Liver (tissue), 9 donors: ENCODE data around the gene DRAM1. TPM values are rescaled to one million over a fixed set of nuclear protein-coding genes. Genes with fewer than 3 reads are reported as not detected.

Experiments
- DNase-seq: peaks from one replicate; pipeline ENCODE4 v3.0.0-alpha.2; 2017; ENCODE audit warnings: low spot score
- H3K27ac ChIP-seq, 2 donors: one replicate each; pipeline ENCODE4 v1.7.0; 2013; ENCODE audit warnings: inconsistent platforms in 2 of 2, low read length in 2 of 2, control low read depth in 1 of 2, low read depth in 1 of 2, mild to moderate bottlenecking in 1 of 2
- H3K27me3 ChIP-seq, 4 donors: one replicate each; pipeline versions ENCODE4 v1.6.1 to v1.7.0; 2013; ENCODE audit warnings: low read length in 3 of 4, inconsistent platforms in 1 of 4, mild to moderate bottlenecking in 1 of 4, moderate library complexity in 1 of 4; ENCODE audit not compliant: control insufficient read depth in 4 of 4, insufficient read depth in 4 of 4
- H3K36me3 ChIP-seq, 4 donors: one replicate each; pipeline versions ENCODE4 v1.6.1 to v1.7.0; 2013; ENCODE audit warnings: low read length in 3 of 4, mild to moderate bottlenecking in 3 of 4, low read depth in 1 of 4, moderate library complexity in 1 of 4; ENCODE audit not compliant: control insufficient read depth in 4 of 4, insufficient read depth in 3 of 4
- H3K4me1 ChIP-seq, 4 donors: one replicate each; pipeline versions ENCODE4 v1.6.1 to v1.7.0; 2013; ENCODE audit warnings: low read length in 3 of 4, mild to moderate bottlenecking in 3 of 4, moderate library complexity in 1 of 4; ENCODE audit not compliant: control insufficient read depth in 4 of 4, insufficient read depth in 4 of 4
- H3K4me3 ChIP-seq, 3 donors: one replicate each; pipeline versions ENCODE4 v1.6.1 to v1.7.0; 2013; ENCODE audit warnings: low read length in 3 of 3, control low read depth in 1 of 3, low read depth in 1 of 3, mild to moderate bottlenecking in 1 of 3
- H3K9ac ChIP-seq, 2 donors: one replicate each; pipeline ENCODE4 v1.7.0; 2013; ENCODE audit warnings: low read length in 2 of 2, mild to moderate bottlenecking in 2 of 2, moderate library complexity in 2 of 2, control low read depth in 1 of 2, low read depth in 1 of 2
- H3K9me3 ChIP-seq, 4 donors: one replicate each; pipeline versions ENCODE4 v1.6.1 to v1.7.0; 2013; ENCODE audit warnings: low read length in 3 of 4; ENCODE audit not compliant: control insufficient read depth in 4 of 4
- EGR1 ChIP-seq, 2 donors: IDR thresholded peaks; 2 replicates each; pipeline ENCODE4 v1.6.1; 2016 to 2018; ENCODE audit warnings: antibody characterized with exemption in 2 of 2, low read depth in 2 of 2
- FOXA1 ChIP-seq: IDR thresholded peaks from 2 replicates; pipeline ENCODE4 v1.6.1; 2016; ENCODE audit warnings: antibody characterized with exemption
- FOXA2 ChIP-seq: IDR thresholded peaks from 2 replicates; pipeline ENCODE4 v1.6.1; 2016; ENCODE audit warnings: antibody characterized with exemption
- GABPA ChIP-seq, 2 donors: IDR thresholded peaks in 1 of 2; conservative IDR thresholded peaks in 1 of 2; 2 replicates each; pipeline ENCODE4 v1.6.1; 2016; ENCODE audit warnings: antibody characterized with exemption in 2 of 2, mild to moderate bottlenecking in 1 of 2, moderate library complexity in 1 of 2
- HNF4A ChIP-seq, 2 donors: conservative IDR thresholded peaks; 2 replicates each; pipeline ENCODE4 v1.6.1; 2016; ENCODE audit warnings: antibody characterized with exemption in 2 of 2, mild to moderate bottlenecking in 2 of 2
- HNF4G ChIP-seq: IDR thresholded peaks from 2 replicates; pipeline ENCODE4 v1.6.1; 2016; ENCODE audit warnings: antibody characterized with exemption
- JUND ChIP-seq, 2 donors: IDR thresholded peaks; 2 replicates each; pipeline ENCODE4 v1.6.1; 2016; ENCODE audit warnings: antibody characterized with exemption in 2 of 2
- NR2F2 ChIP-seq: IDR thresholded peaks from 2 replicates; pipeline ENCODE4 v1.6.1; 2016; ENCODE audit warnings: antibody characterized with exemption
- RAD21 ChIP-seq, 2 donors: IDR thresholded peaks; 2 replicates each; pipeline ENCODE4 v1.6.1; 2016; ENCODE audit warnings: antibody characterized with exemption in 2 of 2, mild to moderate bottlenecking in 2 of 2
- RXRA ChIP-seq, 2 donors: IDR thresholded peaks; 2 replicates each; pipeline ENCODE4 v1.6.1; 2017 to 2018; ENCODE audit warnings: antibody characterized with exemption in 2 of 2, mild to moderate bottlenecking in 1 of 2
- SP1 ChIP-seq: IDR thresholded peaks from 2 replicates; pipeline ENCODE4 v1.6.1; 2018; ENCODE audit warnings: antibody characterized with exemption, mild to moderate bottlenecking
- TAF1 ChIP-seq: conservative IDR thresholded peaks from 2 replicates; pipeline ENCODE4 v1.6.1; 2016; ENCODE audit warnings: antibody characterized with exemption, mild to moderate bottlenecking
- YY1 ChIP-seq: IDR thresholded peaks from 2 replicates; pipeline ENCODE4 v1.6.1; 2016; ENCODE audit warnings: antibody characterized with exemption, mild to moderate bottlenecking
- WGBS: extraction: QIAGEN DNeasy Blood & Tissue Kit; methylation state at CpG from one replicate; pipeline ENCODE4 v1.1.7; 2013; 5-methylcytosine and 5-hydroxymethylcytosine counted together
- polyA plus RNA-seq, 2 donors: library from polyadenylated mRNA; stranded (reverse) in 1 of 2; unstranded in 1 of 2; fragments of 200-250 nt in 1 of 2; fragments of >200 nt in 1 of 2; fragmentation: Nextera tagmentation in 1 of 2; extraction: Ambion mirVana in 1 of 2; gene quantifications; one replicate each; pipeline versions ENCODE4 v1.2.1 to v1.2.3, GENCODE V29; 2013 to 2015
- total RNA-seq, 2 donors: library from RNA; depleted of rRNA; stranded (reverse); fragments of >200 nt; gene quantifications; one replicate each; pipeline ENCODE4 v1.2.3, GENCODE V29; 2014
- TF ChIP-seq, protein P1 (sequence below): IDR thresholded peaks from 2 replicates; pipeline ENCODE4 v1.6.1; 2016; ENCODE audit warnings: antibody characterized with exemption
- TF ChIP-seq, protein P2 (sequence below): IDR thresholded peaks from 2 replicates; pipeline ENCODE4 v1.6.1; 2016; ENCODE audit warnings: antibody characterized with exemption
- TF ChIP-seq, protein P3 (sequence below): IDR thresholded peaks from 2 replicates; pipeline ENCODE4 v1.6.1; 2016; ENCODE audit warnings: antibody characterized with exemption, mild to moderate bottlenecking
- TF ChIP-seq, protein P4 (sequence below): fragments of 150-350 bp; IDR thresholded peaks from 2 replicates; pipeline ENCODE4 v1.5.1; 2017; ENCODE audit warnings: improper control_type of control experiment, low read depth, low read length; ENCODE audit not compliant: missing input control
- donor health status: healthy.
- donor health status: healthy.
- donor health status: healthy.
- donor health status: healthy.
- donor health status: healthy.

Gene DRAM1
- total and polyA plus RNA-seq, 4 donors: 2.7 to 7.8 (median 3.4) TPM

DNA sequence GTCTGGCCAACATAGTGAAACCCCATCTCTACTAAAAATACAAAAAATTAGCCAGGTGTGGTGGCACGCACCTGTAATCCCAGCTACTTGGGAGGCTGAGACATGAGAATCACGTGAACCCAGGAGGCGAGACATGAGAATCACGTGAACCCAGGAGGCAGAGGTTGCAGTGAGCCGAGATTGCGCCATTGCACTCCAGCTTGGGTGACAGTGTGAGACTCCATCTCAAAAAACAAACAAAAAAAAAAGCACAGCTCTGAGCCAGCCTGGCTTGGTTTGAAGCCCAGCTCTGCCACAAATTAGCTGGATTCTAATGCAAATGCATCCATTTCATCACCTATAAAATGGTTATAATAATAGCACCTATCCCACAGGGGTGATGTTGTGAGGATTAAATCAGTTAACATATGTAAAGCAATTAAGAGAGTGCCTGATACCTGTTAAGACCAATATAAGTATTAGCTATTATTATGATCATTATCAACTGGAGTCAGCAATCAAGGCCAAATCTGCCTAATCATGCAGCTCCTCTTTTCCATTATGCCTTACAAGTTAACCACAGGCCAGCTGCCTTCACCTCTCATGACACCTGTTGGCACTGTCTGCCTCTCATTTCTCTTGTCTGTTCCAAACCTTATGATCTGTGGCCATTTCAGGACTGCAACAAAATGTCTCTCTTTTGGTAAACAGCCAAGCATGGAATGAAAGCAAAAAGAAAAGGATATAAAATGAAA is 48.8 kb upstream of the DRAM1 start:
- H3K27me3 ChIP-seq: no peaks in the 10 kb centered on the region

More for the DNA sequence above, 48.8 kb upstream of the DRAM1 start:
- no peaks in the 10 kb centered on the region for H3K36me3 ChIP-seq
- H3K9ac ChIP-seq: no peak overlapping the region
- TF ChIP-seq FOXA2 (no peak), HNF4G (no peak), RAD21 (IDR thresholded peaks at IDR 0.05) (no peak), YY1 (peak; percentile 25), JUND (IDR thresholded peaks at IDR 0.05) (no peak), GABPA (IDR thresholded peaks at IDR 0.05 in 1 of 2, conservative IDR thresholded peaks at IDR 0.05 in 1 of 2) (no peak), NR2F2 (no peak), EGR1 (IDR thresholded peaks at IDR 0.05; ENCODE audit: low read depth in 2 of 2) (no peak), HNF4A (conservative IDR thresholded peaks at IDR 0.05) (peak in 1 of 2 donors; percentile 9), FOXA1 (no peak), RXRA (IDR thresholded peaks at IDR 0.05) (no peak), TAF1 (no peak), SP1 (no peak)
- TF ChIP-seq, protein P1, sequence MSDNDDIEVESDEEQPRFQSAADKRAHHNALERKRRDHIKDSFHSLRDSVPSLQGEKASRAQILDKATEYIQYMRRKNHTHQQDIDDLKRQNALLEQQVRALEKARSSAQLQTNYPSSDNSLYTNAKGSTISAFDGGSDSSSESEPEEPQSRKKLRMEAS: no peak
- TF ChIP-seq, protein P2, sequence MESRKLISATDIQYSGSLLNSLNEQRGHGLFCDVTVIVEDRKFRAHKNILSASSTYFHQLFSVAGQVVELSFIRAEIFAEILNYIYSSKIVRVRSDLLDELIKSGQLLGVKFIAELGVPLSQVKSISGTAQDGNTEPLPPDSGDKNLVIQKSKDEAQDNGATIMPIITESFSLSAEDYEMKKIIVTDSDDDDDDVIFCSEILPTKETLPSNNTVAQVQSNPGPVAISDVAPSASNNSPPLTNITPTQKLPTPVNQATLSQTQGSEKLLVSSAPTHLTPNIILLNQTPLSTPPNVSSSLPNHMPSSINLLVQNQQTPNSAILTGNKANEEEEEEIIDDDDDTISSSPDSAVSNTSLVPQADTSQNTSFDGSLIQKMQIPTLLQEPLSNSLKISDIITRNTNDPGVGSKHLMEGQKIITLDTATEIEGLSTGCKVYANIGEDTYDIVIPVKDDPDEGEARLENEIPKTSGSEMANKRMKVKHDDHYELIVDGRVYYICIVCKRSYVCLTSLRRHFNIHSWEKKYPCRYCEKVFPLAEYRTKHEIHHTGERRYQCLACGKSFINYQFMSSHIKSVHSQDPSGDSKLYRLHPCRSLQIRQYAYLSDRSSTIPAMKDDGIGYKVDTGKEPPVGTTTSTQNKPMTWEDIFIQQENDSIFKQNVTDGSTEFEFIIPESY: no peak
- TF ChIP-seq, protein P3, sequence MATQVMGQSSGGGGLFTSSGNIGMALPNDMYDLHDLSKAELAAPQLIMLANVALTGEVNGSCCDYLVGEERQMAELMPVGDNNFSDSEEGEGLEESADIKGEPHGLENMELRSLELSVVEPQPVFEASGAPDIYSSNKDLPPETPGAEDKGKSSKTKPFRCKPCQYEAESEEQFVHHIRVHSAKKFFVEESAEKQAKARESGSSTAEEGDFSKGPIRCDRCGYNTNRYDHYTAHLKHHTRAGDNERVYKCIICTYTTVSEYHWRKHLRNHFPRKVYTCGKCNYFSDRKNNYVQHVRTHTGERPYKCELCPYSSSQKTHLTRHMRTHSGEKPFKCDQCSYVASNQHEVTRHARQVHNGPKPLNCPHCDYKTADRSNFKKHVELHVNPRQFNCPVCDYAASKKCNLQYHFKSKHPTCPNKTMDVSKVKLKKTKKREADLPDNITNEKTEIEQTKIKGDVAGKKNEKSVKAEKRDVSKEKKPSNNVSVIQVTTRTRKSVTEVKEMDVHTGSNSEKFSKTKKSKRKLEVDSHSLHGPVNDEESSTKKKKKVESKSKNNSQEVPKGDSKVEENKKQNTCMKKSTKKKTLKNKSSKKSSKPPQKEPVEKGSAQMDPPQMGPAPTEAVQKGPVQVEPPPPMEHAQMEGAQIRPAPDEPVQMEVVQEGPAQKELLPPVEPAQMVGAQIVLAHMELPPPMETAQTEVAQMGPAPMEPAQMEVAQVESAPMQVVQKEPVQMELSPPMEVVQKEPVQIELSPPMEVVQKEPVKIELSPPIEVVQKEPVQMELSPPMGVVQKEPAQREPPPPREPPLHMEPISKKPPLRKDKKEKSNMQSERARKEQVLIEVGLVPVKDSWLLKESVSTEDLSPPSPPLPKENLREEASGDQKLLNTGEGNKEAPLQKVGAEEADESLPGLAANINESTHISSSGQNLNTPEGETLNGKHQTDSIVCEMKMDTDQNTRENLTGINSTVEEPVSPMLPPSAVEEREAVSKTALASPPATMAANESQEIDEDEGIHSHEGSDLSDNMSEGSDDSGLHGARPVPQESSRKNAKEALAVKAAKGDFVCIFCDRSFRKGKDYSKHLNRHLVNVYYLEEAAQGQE: no peak
- TF ChIP-seq, protein P4, sequence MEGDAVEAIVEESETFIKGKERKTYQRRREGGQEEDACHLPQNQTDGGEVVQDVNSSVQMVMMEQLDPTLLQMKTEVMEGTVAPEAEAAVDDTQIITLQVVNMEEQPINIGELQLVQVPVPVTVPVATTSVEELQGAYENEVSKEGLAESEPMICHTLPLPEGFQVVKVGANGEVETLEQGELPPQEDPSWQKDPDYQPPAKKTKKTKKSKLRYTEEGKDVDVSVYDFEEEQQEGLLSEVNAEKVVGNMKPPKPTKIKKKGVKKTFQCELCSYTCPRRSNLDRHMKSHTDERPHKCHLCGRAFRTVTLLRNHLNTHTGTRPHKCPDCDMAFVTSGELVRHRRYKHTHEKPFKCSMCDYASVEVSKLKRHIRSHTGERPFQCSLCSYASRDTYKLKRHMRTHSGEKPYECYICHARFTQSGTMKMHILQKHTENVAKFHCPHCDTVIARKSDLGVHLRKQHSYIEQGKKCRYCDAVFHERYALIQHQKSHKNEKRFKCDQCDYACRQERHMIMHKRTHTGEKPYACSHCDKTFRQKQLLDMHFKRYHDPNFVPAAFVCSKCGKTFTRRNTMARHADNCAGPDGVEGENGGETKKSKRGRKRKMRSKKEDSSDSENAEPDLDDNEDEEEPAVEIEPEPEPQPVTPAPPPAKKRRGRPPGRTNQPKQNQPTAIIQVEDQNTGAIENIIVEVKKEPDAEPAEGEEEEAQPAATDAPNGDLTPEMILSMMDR: no peak
- H3K27ac ChIP-seq: no peak overlapping the region
- no peak overlapping the region for H3K4me3 ChIP-seq
- no peaks in the 10 kb centered on the region for H3K9me3 ChIP-seq
- H3K4me1 ChIP-seq: peaks cover 3 to 19% (median 9%) of the 10 kb centered on the region in 4 donors
- DNase-seq: no peak
- WGBS: 66% methylated on average over 6 of the region's 6 CpGs
